Heart right ventricle (tissue), 16 donors: ENCODE measurements around the gene ADAR. TPM values are rescaled to one million over a fixed set of nuclear protein-coding genes. Genes with fewer than 3 reads are reported as not detected.

Experiments used
- ATAC-seq, 8 donors: fragments of 200-7000 bp; cut with Tn5 transposase; one replicate each; pipeline ENCODE4 v1.9.1; 2020; ENCODE audit warnings: mild to moderate bottlenecking in 8 of 8, moderate library complexity in 8 of 8, moderate number of reproducible peaks in 1 of 8
- DNase-seq, 2 donors: peaks; one replicate each; pipeline ENCODE4 v3.0.0-alpha.2; 2020
- H3K27ac ChIP-seq, 10 donors: fragments of 200-600 bp; sonication (generic) in 2 of 10; one replicate each; pipeline versions ENCODE4 v1.5.0 to v1.8.0; 2020 to 2022; ENCODE audit warnings: mild to moderate bottlenecking in 3 of 10
- H3K27me3 ChIP-seq, 7 donors: fragments of 200-600 bp; one replicate each; pipeline ENCODE4 v1.8.0; 2021 to 2022; ENCODE audit warnings: mild to moderate bottlenecking in 2 of 7
- H3K36me3 ChIP-seq, 9 donors: fragments of 200-600 bp; sonication (generic) in 1 of 9; one replicate each; pipeline versions ENCODE4 v1.5.0 to v1.8.0; 2020 to 2022; ENCODE audit warnings: mild to moderate bottlenecking in 2 of 9
- H3K4me1 ChIP-seq, 9 donors: fragments of 200-600 bp; sonication (generic) in 1 of 9; one replicate each; pipeline versions ENCODE4 v1.5.0 to v1.8.0; 2020 to 2022; ENCODE audit warnings: mild to moderate bottlenecking in 4 of 9
- H3K4me3 ChIP-seq, 10 donors: fragments of 200-600 bp; sonication (generic) in 2 of 10; one replicate each; pipeline versions ENCODE4 v1.5.0 to v1.8.0; 2020 to 2022; ENCODE audit warnings: mild to moderate bottlenecking in 7 of 10, moderate library complexity in 2 of 10
- H3K9me3 ChIP-seq, 11 donors: fragments of 200-600 bp in 10 of 11; sonication (generic) in 2 of 11; one replicate each; pipeline versions ENCODE4 v1.5.0 to v1.8.0; 2013 to 2022; ENCODE audit warnings: mild to moderate bottlenecking in 2 of 11, control low read depth in 1 of 11, moderate library complexity in 1 of 11
- WGBS, 2 donors: extraction: QIAGEN DNeasy Blood & Tissue Kit; methylation state at CpG; one replicate each; pipeline ENCODE4 v1.1.7; 2013; ENCODE audit warnings: inconsistent platforms in 1 of 2; 5-methylcytosine and 5-hydroxymethylcytosine counted together
- intact Hi-C, 10 donors: fragments of 100-400 bp; cut with DNase I; formaldehyde crosslinking; loops; one replicate each; pipeline versions ENCODE4 v1.11.1 to v1.14.2; 2022
- polyA plus RNA-seq, 2 donors: library from polyadenylated mRNA; stranded (reverse); fragments of 200-250 nt; gene quantifications; one replicate each; pipeline ENCODE4 v1.2.3, GENCODE V29; 2013
- total RNA-seq, 10 donors: library from RNA; stranded (reverse); fragmentation: NEBNext Ultra II Directional in 3 of 10; extraction: Animal tissue kit (Norgen Biotek cat#: 25700) in 3 of 10; gene quantifications; one replicate each; pipeline versions ENCODE4 v1.2.1 to v1.2.4, GENCODE V29; 2021 to 2023
- TF ChIP-seq, protein P1 (sequence below), 9 donors: fragments of 200-600 bp; sonication (generic) in 2 of 9; IDR thresholded peaks; one replicate each; pipeline versions ENCODE4 v1.5.0 to v1.8.0; 2021 to 2022; ENCODE audit warnings: antibody characterized with exemption in 9 of 9, mild to moderate bottlenecking in 5 of 9, moderate library complexity in 1 of 9
- donor health status: Arrhythmogenic right ventricular cardiomyopathy.
- donor health status: ischemic (EF 13 %, LVEDD 7.1; RV severe dilation, severe dysfunction).
- donor health status: healthy with polysubstance abuse.
- donor health status: DM: no; HTN: yes; CAD: no.
- donor health status: DM: no; HTN: no; CAD: no.
- donor health status: ischemic (EF 25% LVEDD 6.9; RV normal size, moderate dysfunction).
- donor health status: ischemic (EF 25% LVEDD 5.7; RV mildly dilated, moderate dysfunction).
- donor health status: healthy.
- donor health status: DM: yes; HTN: yes; CAD: no.
- donor health status: Ischemic cardiomyopathy.
- donor health status: ischemic (EF 35%, LVEDD 5.7; RV mildly dilated, moderate dysfunction).
- donor health status: nonischemic (EF 11% LVEDD 7.7; RV severe dilation, severe dysfunction).
- donor health status: DM: yes; HTN: yes; CAD: no.
- donor health status: PGD.
- donor health status: ischemic (EF 29% LVEDD 5.4; RV normal size, mild dysfunction).
- donor health status: nonischemic (EF 23%, LVEDD 6.1; RV moderate dilation, normal function).

Gene ADAR
- total and polyA plus RNA-seq, 12 donors = 15.4 to 103 (median 52.1) TPM

DNA sequence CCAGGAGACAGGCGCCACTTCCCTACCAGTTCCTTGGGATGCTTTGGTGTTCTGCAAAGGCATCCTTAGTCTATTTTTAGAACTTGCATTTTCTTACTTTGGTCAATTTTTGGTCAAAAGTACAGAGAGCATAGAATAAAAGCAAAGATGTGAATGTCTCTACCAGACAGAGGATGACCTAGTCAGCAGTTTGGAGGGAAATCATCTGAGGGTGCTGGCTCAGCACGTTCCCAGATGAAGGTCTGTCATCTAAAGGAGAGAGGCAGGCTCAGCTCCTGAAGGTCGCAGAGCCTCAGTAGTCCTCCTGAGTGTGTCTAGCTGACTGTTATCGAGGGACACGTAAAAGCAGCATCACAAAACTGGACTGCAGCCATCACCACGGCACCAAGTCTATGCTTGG is 25.1 kb downstream of the ADAR start:
- ATAC-seq (no peak), DNase-seq (no peak)
- peaks cover 4 to 36% (median 15%) of the 10 kb centered on the region in 9 donors for H3K4me1 ChIP-seq
- H3K36me3 ChIP-seq = peaks cover 9 to 100% (median 81%) of the 10 kb centered on the region in 9 donors
- no peak overlapping the region for H3K27ac ChIP-seq
- no peak overlapping the region for H3K4me3 ChIP-seq
- intact Hi-C loops = no loop called here
- 74 to 86% methylated on average over 6 of the region's 6 CpGs for WGBS, 2 donors
- TF ChIP-seq, protein P1, sequence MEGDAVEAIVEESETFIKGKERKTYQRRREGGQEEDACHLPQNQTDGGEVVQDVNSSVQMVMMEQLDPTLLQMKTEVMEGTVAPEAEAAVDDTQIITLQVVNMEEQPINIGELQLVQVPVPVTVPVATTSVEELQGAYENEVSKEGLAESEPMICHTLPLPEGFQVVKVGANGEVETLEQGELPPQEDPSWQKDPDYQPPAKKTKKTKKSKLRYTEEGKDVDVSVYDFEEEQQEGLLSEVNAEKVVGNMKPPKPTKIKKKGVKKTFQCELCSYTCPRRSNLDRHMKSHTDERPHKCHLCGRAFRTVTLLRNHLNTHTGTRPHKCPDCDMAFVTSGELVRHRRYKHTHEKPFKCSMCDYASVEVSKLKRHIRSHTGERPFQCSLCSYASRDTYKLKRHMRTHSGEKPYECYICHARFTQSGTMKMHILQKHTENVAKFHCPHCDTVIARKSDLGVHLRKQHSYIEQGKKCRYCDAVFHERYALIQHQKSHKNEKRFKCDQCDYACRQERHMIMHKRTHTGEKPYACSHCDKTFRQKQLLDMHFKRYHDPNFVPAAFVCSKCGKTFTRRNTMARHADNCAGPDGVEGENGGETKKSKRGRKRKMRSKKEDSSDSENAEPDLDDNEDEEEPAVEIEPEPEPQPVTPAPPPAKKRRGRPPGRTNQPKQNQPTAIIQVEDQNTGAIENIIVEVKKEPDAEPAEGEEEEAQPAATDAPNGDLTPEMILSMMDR (IDR thresholded peaks at IDR 0.05) = no peak
- H3K9me3 ChIP-seq = no peaks in the 10 kb centered on the region
- H3K27me3 ChIP-seq = no peaks in the 10 kb centered on the region

DNA sequence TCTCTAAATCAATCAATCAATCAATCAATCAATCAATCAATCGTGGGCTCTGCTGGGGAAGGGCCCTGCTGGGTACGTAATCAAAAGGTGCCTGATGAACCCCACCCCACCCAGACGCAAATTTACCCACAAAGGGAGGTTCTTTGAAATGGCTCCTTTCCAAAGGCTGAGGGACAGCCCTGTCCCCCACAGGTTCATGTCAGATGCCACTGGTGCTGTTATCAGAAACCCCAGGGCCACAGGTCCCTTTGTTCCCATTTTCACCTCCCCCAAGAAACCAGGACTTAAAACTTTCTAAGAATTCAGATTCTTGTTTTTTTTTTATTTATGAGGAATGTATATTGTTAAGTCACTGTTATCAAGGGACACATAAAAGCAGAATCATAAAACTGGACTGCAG is 26.2 kb downstream of the ADAR start:
- TF ChIP-seq, protein P1 (IDR thresholded peaks at IDR 0.05) = no peak
- 78 to 91% methylated on average over 3 of the region's 3 CpGs for whole genome bisulfite sequencing, 2 donors
- ATAC-seq (no peak), DNase-seq (no peak)
- no peak overlapping the region for H3K27ac ChIP-seq
- no peak overlapping the region for H3K4me3 ChIP-seq
- H3K36me3 ChIP-seq = peaks cover 9 to 90% (median 70%) of the 10 kb centered on the region in 9 donors
- no peaks in the 10 kb centered on the region for H3K27me3 ChIP-seq
- intact Hi-C loops = no loop called here
- no peaks in the 10 kb centered on the region for H3K9me3 ChIP-seq
- H3K4me1 ChIP-seq = peaks cover 12 to 48% (median 23%) of the 10 kb centered on the region in 9 donors

DNA sequence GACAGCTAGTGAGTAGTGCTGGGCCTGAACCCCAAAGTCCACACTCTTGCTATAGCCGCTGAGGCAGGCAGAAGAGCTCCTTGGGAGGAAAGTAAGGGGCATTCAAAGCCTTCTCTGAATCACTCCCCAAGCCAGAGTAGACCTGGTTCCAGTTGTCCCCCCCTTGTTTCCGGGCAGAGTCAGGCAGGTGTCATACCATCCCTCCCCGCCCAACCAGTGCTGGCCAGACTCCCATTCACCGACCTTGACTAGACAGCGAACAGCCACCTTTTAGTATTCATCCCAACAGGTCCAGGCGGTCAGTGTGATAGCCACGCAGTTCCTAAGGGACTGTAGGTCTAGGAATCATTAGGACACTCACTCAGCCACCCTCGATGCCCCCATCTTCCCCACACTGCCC is 28.6 kb downstream of the ADAR start:
- H3K9me3 ChIP-seq = no peaks in the 10 kb centered on the region
- H3K27me3 ChIP-seq = no peaks in the 10 kb centered on the region
- intact Hi-C loops = no loop called here
- TF ChIP-seq, protein P1 (IDR thresholded peaks at IDR 0.05) = no peak
- 77 to 86% methylated on average over 8 of the region's 8 CpGs for WGBS, 2 donors
- H3K4me1 ChIP-seq = peaks cover 12 to 45% (median 21%) of the 10 kb centered on the region in 9 donors
- H3K27ac ChIP-seq = peak overlapping the region in 1 of 10 donors; percentile 83
- no peak for ATAC-seq
- no peak for DNase-seq
- H3K36me3 ChIP-seq = peaks cover 0 to 67% (median 46%) of the 10 kb centered on the region in 9 donors
- no peak overlapping the region for H3K4me3 ChIP-seq

DNA sequence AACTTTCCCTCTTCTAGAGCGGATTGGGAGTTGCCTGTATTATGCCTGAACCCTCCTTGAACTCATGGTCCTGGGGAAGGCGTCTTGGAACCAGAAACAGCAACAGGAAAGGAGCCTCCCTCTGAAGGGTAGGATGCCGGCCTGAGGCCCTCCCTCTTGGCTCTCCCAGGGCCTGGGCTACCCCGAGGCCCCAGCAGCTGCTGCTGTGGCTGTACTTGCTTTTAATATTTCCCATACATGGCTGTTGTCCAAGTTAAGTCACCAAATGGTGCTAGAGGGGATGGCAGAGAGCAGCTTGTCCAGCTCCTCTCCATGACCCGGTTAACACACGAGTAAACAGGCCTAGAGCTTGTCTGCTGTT is 29.9 kb downstream of the ADAR start:
- peak in 1 of 2 donors; percentile 24 for DNase-seq
- peaks cover 5 to 35% (median 16%) of the 10 kb centered on the region in 9 donors for H3K4me1 ChIP-seq
- H3K27me3 ChIP-seq = peaks cover 0 to 2% (median 0%) of the 10 kb centered on the region in 7 donors
- 28 to 44% methylated on average over 6 of the region's 6 CpGs for WGBS, 2 donors
- H3K36me3 ChIP-seq = peaks cover 0 to 53% (median 32%) of the 10 kb centered on the region in 9 donors
- H3K9me3 ChIP-seq = no peaks in the 10 kb centered on the region
- TF ChIP-seq, protein P1 (IDR thresholded peaks at IDR 0.05) = no peak
- intact Hi-C loops = no loop called here
- peak overlapping the region in 6 of 10 donors; percentile 25 to 83 (median 53) for H3K27ac ChIP-seq
- no peak overlapping the region for H3K4me3 ChIP-seq
- peak; percentile 52 to 89 (median 82) for ATAC-seq
